K562 (cell line): ENCODE data around the gene JPH2. TPM values are rescaled to one million over a fixed set of nuclear protein-coding genes. Genes with fewer than 3 reads are reported as not detected.

Source experiments
- ATAC-seq: fragments of 200-7000 bp; cut with Tn5 transposase; 3 replicates; pipeline ENCODE4 v1.9.1; 2020; ENCODE audit warnings: moderate library complexity
- BruUV-seq: library from RNA; stranded (reverse); fragments of 400-500 nt; replicated peaks from 2 replicates; lab custom pipeline; 2021; lab: Mats Ljungman, UMichigan
- CTCF ChIA-PET: fragments of 300-600 bp; formaldehyde crosslinking; extraction: SDS; loops from one replicate; lab custom pipeline; 2021; ENCODE audit warnings: low intra/inter-chr PET ratio; lab: Yijun Ruan, JAX
- POLR2A ChIA-PET: fragments of 300-600, 350-650 bp; sonication (Branson Sonifier 250); formaldehyde crosslinking; extraction: SDS; loops from one replicate; lab custom pipeline; 2021; ENCODE audit warnings: antibody characterized with exemption, inconsistent platforms; lab: Yijun Ruan, JAX
- DNase-seq, 4 experiments: peaks; one replicate each; pipeline versions ENCODE4 v3.0.0 to v3.0.0-alpha.2; 2011 to 2018; ENCODE audit warnings: low spot score in 3 of 4, mixed read lengths in 3 of 4; ENCODE audit errors: extremely low read depth in 1 of 4
- FAIRE-seq: peaks from 2 replicates; lab custom pipeline; 2011; peaks lifted over from hg19 to GRCh38; lab: Jason Lieb, UNC
- H2AFZ ChIP-seq: 2 replicates; pipeline ENCODE4 v1.6.0; 2011; ENCODE audit warnings: low read depth, low read length, control low read depth, inconsistent platforms
- H3K27ac ChIP-seq: fragments of 200-600 bp; 3 replicates; pipeline ENCODE4 v1.8.0; 2011; ENCODE audit warnings: low read depth, mild to moderate bottlenecking, control low read depth, inconsistent platforms, low read length, moderate library complexity, mixed read lengths; ENCODE audit errors: extremely low read depth
- H3K27me3 ChIP-seq, 2 experiments: fragments of 300-600 bp in 1 of 2; 2 replicates in 1 of 2; 3 replicates in 1 of 2; pipeline versions ENCODE4 v1.6.0 to v1.8.0; 2011; ENCODE audit warnings: inconsistent platforms in 2 of 2, low read length in 2 of 2, mild to moderate bottlenecking in 1 of 2, mixed read lengths in 1 of 2, moderate library complexity in 1 of 2; ENCODE audit not compliant: control insufficient read depth in 2 of 2, insufficient read depth in 2 of 2
- H3K36me3 ChIP-seq: fragments of 300-600 bp; 3 replicates; pipeline ENCODE4 v1.8.0; 2011; ENCODE audit warnings: mild to moderate bottlenecking, low read length, inconsistent platforms; ENCODE audit not compliant: control insufficient read depth, insufficient read depth
- H3K4me1 ChIP-seq, 2 experiments: fragments of 200-600 bp in 1 of 2; replicated peaks in 1 of 2; 2 replicates in 1 of 2; 3 replicates in 1 of 2; pipeline versions ENCODE4 v1.5.1 to v1.8.0; 2011; ENCODE audit warnings: inconsistent platforms in 2 of 2, low read length in 2 of 2, mild to moderate bottlenecking in 1 of 2, mixed read lengths in 1 of 2, moderate library complexity in 1 of 2; ENCODE audit not compliant: control insufficient read depth in 2 of 2, insufficient read depth in 2 of 2
- H3K4me2 ChIP-seq: 2 replicates; pipeline ENCODE4 v1.6.1; 2011; ENCODE audit warnings: low read length, control low read depth, inconsistent platforms, mixed read lengths; ENCODE audit not compliant: insufficient read depth
- H3K4me3 ChIP-seq: fragments of 200-600 bp; sonication (generic), shearing (Covaris generic); 2 replicates; pipeline ENCODE4 v1.5.1; 2016; ENCODE audit warnings: control low read depth, inconsistent platforms
- H3K79me2 ChIP-seq: fragments of 200-600 bp; 3 replicates; pipeline ENCODE4 v1.8.0; 2011; ENCODE audit warnings: low read length, inconsistent platforms; ENCODE audit not compliant: control insufficient read depth, insufficient read depth
- H3K9ac ChIP-seq, 2 experiments: 2 replicates each; pipeline versions ENCODE4 v1.6.0 to v1.6.1; 2011; ENCODE audit warnings: low read depth in 2 of 2, low read length in 2 of 2, control low read depth in 1 of 2, inconsistent platforms in 1 of 2, mild to moderate bottlenecking in 1 of 2, mixed read lengths in 1 of 2; ENCODE audit not compliant: insufficient read depth in 1 of 2
- H3K9me1 ChIP-seq: one replicate; pipeline ENCODE4 v1.6.0; 2011; ENCODE audit warnings: inconsistent platforms, mild to moderate bottlenecking, low read length, moderate library complexity; ENCODE audit not compliant: control insufficient read depth, insufficient read depth
- H3K9me3 ChIP-seq: replicated peaks from 2 replicates; pipeline ENCODE4 v1.5.1; 2011; ENCODE audit warnings: low read depth, low read length, inconsistent platforms; ENCODE audit not compliant: control insufficient read depth, insufficient read depth
- H4K20me1 ChIP-seq: replicated peaks from 2 replicates; pipeline ENCODE4 v1.6.1; 2011; ENCODE audit warnings: low read length, inconsistent platforms, mixed read lengths; ENCODE audit not compliant: control insufficient read depth, insufficient read depth
- CBX8 ChIP-seq: fragments of 200-600 bp; sonication (generic); IDR thresholded peaks from 2 replicates; pipeline ENCODE4 v1.6.1; 2012; ENCODE audit warnings: borderline replicate concordance, mixed run types, low read depth, mild to moderate bottlenecking, moderate library complexity, mixed read lengths, low read length, control low read depth, inconsistent platforms; ENCODE audit not compliant: poor library complexity, severe bottlenecking; ENCODE audit errors: extremely low read depth
- FOXM1 ChIP-seq, 2 experiments: fragments of 450-650 bp in 1 of 2; sonication (generic) in 1 of 2; formaldehyde crosslinking in 1 of 2; IDR thresholded peaks; 2 replicates each; pipeline versions ENCODE4 v1.6.1 to v1.9.0; 2017 to 2022; ENCODE audit warnings: low read depth in 2 of 2, mild to moderate bottlenecking in 2 of 2, missing genetic modification reagents in 1 of 2, moderate library complexity in 1 of 2
- HDAC8 ChIP-seq: fragments of 450-650 bp; IDR thresholded peaks from 2 replicates; pipeline ENCODE4 v1.6.1; 2016; ENCODE audit warnings: mild to moderate bottlenecking, missing genetic modification characterization, moderate library complexity, missing compliant biosample characterization
- KAT7 ChIP-seq: sonication (generic); formaldehyde crosslinking; IDR thresholded peaks from 2 replicates; pipeline ENCODE4 v1.8.0; 2022; ENCODE audit warnings: missing genetic modification reagents, mild to moderate bottlenecking, borderline replicate concordance
- MEIS2 ChIP-seq: fragments of 450-650 bp; IDR thresholded peaks from 2 replicates; pipeline ENCODE4 v1.6.1; 2014; ENCODE audit warnings: mild to moderate bottlenecking; ENCODE audit not compliant: partially characterized antibody
- NELFE ChIP-seq: IDR thresholded peaks from 2 replicates; pipeline ENCODE4 v1.6.1; 2011; ENCODE audit warnings: mild to moderate bottlenecking; ENCODE audit not compliant: insufficient read depth, insufficient read length
- RHOXF2B ChIP-seq: fragments of 250-450 bp; sonication (Bioruptor Pico); conservative IDR thresholded peaks from 2 replicates; pipeline ENCODE4 v1.5.1; 2021
- SRSF7 ChIP-seq: fragments of 200-400 bp; formaldehyde crosslinking; optimal IDR thresholded peaks from 2 replicates; pipeline ENCODE3; 2017; ENCODE audit warnings: mild to moderate bottlenecking, low read depth, low read length
- U2AF2 ChIP-seq: fragments of 200-400 bp; formaldehyde crosslinking; optimal IDR thresholded peaks from 2 replicates; pipeline ENCODE3; 2017; ENCODE audit warnings: low read depth, mild to moderate bottlenecking, low read length
- ZNF175 ChIP-seq: fragments of 200-800 bp; sonication (Bioruptor generic); IDR thresholded peaks from 2 replicates; pipeline ENCODE4 v1.6.1; 2016; ENCODE audit warnings: low read depth, mild to moderate bottlenecking, missing genetic modification characterization, missing compliant biosample characterization
- ZNF668 ChIP-seq: fragments of 250-450 bp; sonication (Bioruptor Pico); IDR thresholded peaks from 2 replicates; pipeline ENCODE4 v1.8.0; 2022; ENCODE audit warnings: mild to moderate bottlenecking, inconsistent platforms
- WGBS: fragments of 100-300 bp; shearing (Covaris generic); methylation state at CpG from one replicate; pipeline ENCODE4 v1.1.6; 2016; ENCODE audit warnings: low coverage, mixed read lengths; ENCODE audit not compliant: insufficient coverage; ENCODE audit errors: missing lambda C conversion rate; 5-methylcytosine and 5-hydroxymethylcytosine counted together
- in situ Hi-C: fragments of 300-500 bp; cut with MboI; formaldehyde crosslinking; loops from 4 replicates; pipeline ENCODE4 v1.15.0; 2018; ENCODE audit warnings: inconsistent platforms, mixed read lengths
- intact Hi-C: fragments of 100-400 bp; cut with micrococcal nuclease; formaldehyde crosslinking; loops from 2 replicates; pipeline ENCODE4 v1.14.2; 2022
- polyA plus RNA-seq, 8 experiments: library from polyadenylated mRNA; depleted of rRNA in 4 of 8; stranded (reverse) in 5 of 8; unstranded in 3 of 8; fragments of >200 nt; fragmentation: Nextera tagmentation in 2 of 8; fragmentation: Illumina TruSeq in 1 of 8; extraction: Ambion mirVana in 2 of 8; extraction: Trizol in 1 of 8; gene quantifications; 2 replicates each; pipeline versions ENCODE4 v1.2.1 to v1.2.3, GENCODE V29; 2011 to 2014; ENCODE audit warnings: inconsistent platforms in 1 of 8, missing spikeins in 1 of 8
- total RNA-seq, 7 experiments: library from RNA; depleted of rRNA in 6 of 7; stranded (reverse); fragments of >200 nt in 6 of 7; fragmentation: Illumina TruSeq in 2 of 7; extraction: Trizol in 2 of 7; gene quantifications; 2 replicates each; pipeline versions ENCODE4 v1.2.1 to v1.2.3, GENCODE V29; 2011 to 2021; ENCODE audit warnings: low replicate concordance in 1 of 7

JPH2 gene
- total and polyA plus RNA-seq, 9 of the 15 experiments (the other 6 are each of a cell fraction or from before 2014, with no cell fraction given), result not detected

GRCh38 chr20:44099832-44100231 is 87.2 kb downstream of the JPH2 start:
- no peak for TF ChIP-seq FOXM1 (IDR thresholded peaks at IDR 0.05; ENCODE audit: low read depth)
- no peak for TF ChIP-seq FOXM1 (CRISPR knock-in tag; IDR thresholded peaks at IDR 0.05; ENCODE audit: low read depth)
- no peak for TF ChIP-seq NELFE
- no peak for TF ChIP-seq CBX8
- TF ChIP-seq MEIS2, result no peak
- no peak for TF ChIP-seq RHOXF2B (CRISPR knock-in tag)
- TF ChIP-seq HDAC8 (tag), result no peak
- no peak for TF ChIP-seq ZNF668
- no peak for TF ChIP-seq KAT7 (CRISPR knock-in tag)
- TF ChIP-seq U2AF2, result no peak
- TF ChIP-seq SRSF7, result no peak
- TF ChIP-seq ZNF175, result no peak
- TF ChIP-seq, all 486 proteins: peak for 0
- no peaks in the 10 kb centered on the region for H4K20me1 ChIP-seq
- no peak for ATAC-seq
- H3K4me1 ChIP-seq, result peaks cover 7 to 9% of the 10 kb centered on the region in 2 experiments; a peak in 4 of 5 replicates
- in situ Hi-C loops, result no loop called here
- POLR2A ChIA-PET, result interaction anchor here (0.5 to 1.2 kb wide), 3 partner anchors 9 to 37 kb away, joined by 3 to 4 read pairs (median 3); no protein-coding TSS in a partner anchor
- no peaks in the 10 kb centered on the region; a peak in 1 of 5 replicates for H3K27me3 ChIP-seq
- no peaks in the 10 kb centered on the region for H3K9me3 ChIP-seq
- no peaks in the 10 kb centered on the region for H3K36me3 ChIP-seq
- no peaks in the 10 kb centered on the region for H3K79me2 ChIP-seq
- no peak overlapping the region for H3K4me2 ChIP-seq
- DNase-seq, result no peak
- intact Hi-C loops, result no loop called here
- FAIRE-seq, result no peak
- 4% methylated on average over 7 of the region's 7 CpGs for WGBS
- CTCF ChIA-PET, result interaction anchor here (0.6 kb wide), 1 partner anchor 630 kb away, joined by 3 read pairs; no protein-coding TSS in a partner anchor
- no peak overlapping the region for H3K27ac ChIP-seq
- no peaks in the 10 kb centered on the region for H3K9me1 ChIP-seq
- H3K9ac ChIP-seq, result no peak overlapping the region
- H2AFZ ChIP-seq, result no peak overlapping the region
- H3K4me3 ChIP-seq, result no peak overlapping the region
- BruUV-seq, result no TSS peak
